ENCODE measurements around the gene CRX. TPM values are rescaled to one million over a fixed set of nuclear protein-coding genes. Genes with fewer than 3 reads are reported as not detected.
"Not testable (repeated sequence)": the region's sequence is repeated elsewhere in the genome, so short reads cannot be mapped to it uniquely, and the experiment has no call there.

Gene CRX
- total RNA-seq, 1 experiment from 2014 or later = 0.13 TPM

GRCh38 chr19:47813995-47814328, 7.8 kb upstream of the CRX start:
- no peak overlapping the region for H2BK15ac ChIP-seq (ENCODE audit: low read depth, low read length)
- no peak overlapping the region for H3K27ac ChIP-seq (ENCODE audit: insufficient read length, low read depth, low read length)
- H2BK12ac ChIP-seq (ENCODE audit: insufficient read length, low read depth, low read length) = no peak overlapping the region
- no peak overlapping the region for H2AFZ ChIP-seq (ENCODE audit: low read length)
- H2BK5ac ChIP-seq (ENCODE audit: insufficient read length, low read length) = no peak overlapping the region
- no peaks in the 10 kb centered on the region for H3K4me1 ChIP-seq (ENCODE audit: insufficient read depth, low read length)
- H3K27me3 Mint-ChIP-seq (ENCODE audit: low read depth) = peaks cover 3% of the 10 kb centered on the region; the same call in 1 of the 2 replicates
- no peaks in the 10 kb centered on the region for H3K27me3 ChIP-seq (ENCODE audit: insufficient read depth, low read length)
- no peak overlapping the region for H3K27ac Mint-ChIP-seq
- no peak for DNase-seq
- H3K79me2 ChIP-seq (ENCODE audit: insufficient read depth, low read length) = no peaks in the 10 kb centered on the region
- H3K23me2 ChIP-seq (ENCODE audit: insufficient read length, low read depth, low read length, poor library complexity, severe bottlenecking) = no peaks in the 10 kb centered on the region
- H3K18ac ChIP-seq (ENCODE audit: insufficient read length, low read depth, low read length) = no peak overlapping the region
- H3K4ac ChIP-seq (ENCODE audit: low read depth, low read length) = no peak overlapping the region
- no peak overlapping the region for H3K23ac ChIP-seq (ENCODE audit: insufficient read length, low read depth, low read length)
- WGBS (ENCODE audit: extremely low coverage, insufficient read length, low lambda C conversion rate) = no CpG with 5 or more reads among the region's 7 CpGs
- H2AK5ac ChIP-seq (ENCODE audit: insufficient read length, low read length) = no peak overlapping the region
- H4K91ac ChIP-seq (ENCODE audit: insufficient read length, low read depth, low read length) = no peak overlapping the region
- no peak overlapping the region for H4K5ac ChIP-seq (ENCODE audit: insufficient read length, low read depth, low read length)
- peaks cover 3 to 11% of the 10 kb centered on the region in 2 experiments; a peak in 3 of 4 replicates for H3K4me1 Mint-ChIP-seq
- peaks cover 3% of the 10 kb centered on the region in 2 experiments; a peak in 3 of 5 replicates for H3K9me3 Mint-ChIP-seq
- H3K4me3 Mint-ChIP-seq = no peak overlapping the region
- H3K4me2 ChIP-seq (ENCODE audit: insufficient read depth, insufficient read length, low read length) = no peak overlapping the region
- H4K20me1 ChIP-seq (ENCODE audit: control insufficient read depth, insufficient read depth, insufficient read length) = no peaks in the 10 kb centered on the region
- TF ChIP-seq, protein P1, sequence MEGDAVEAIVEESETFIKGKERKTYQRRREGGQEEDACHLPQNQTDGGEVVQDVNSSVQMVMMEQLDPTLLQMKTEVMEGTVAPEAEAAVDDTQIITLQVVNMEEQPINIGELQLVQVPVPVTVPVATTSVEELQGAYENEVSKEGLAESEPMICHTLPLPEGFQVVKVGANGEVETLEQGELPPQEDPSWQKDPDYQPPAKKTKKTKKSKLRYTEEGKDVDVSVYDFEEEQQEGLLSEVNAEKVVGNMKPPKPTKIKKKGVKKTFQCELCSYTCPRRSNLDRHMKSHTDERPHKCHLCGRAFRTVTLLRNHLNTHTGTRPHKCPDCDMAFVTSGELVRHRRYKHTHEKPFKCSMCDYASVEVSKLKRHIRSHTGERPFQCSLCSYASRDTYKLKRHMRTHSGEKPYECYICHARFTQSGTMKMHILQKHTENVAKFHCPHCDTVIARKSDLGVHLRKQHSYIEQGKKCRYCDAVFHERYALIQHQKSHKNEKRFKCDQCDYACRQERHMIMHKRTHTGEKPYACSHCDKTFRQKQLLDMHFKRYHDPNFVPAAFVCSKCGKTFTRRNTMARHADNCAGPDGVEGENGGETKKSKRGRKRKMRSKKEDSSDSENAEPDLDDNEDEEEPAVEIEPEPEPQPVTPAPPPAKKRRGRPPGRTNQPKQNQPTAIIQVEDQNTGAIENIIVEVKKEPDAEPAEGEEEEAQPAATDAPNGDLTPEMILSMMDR (conservative IDR thresholded peaks at IDR 0.05) = no peak
- H3K14ac ChIP-seq (ENCODE audit: insufficient read depth, low read length) = no peak overlapping the region
- no peak overlapping the region for H2BK120ac ChIP-seq (ENCODE audit: low read depth, low read length, poor library complexity, severe bottlenecking)
- H3K56ac ChIP-seq (ENCODE audit: insufficient read length, low read depth, low read length) = no peak overlapping the region
- H3K79me1 ChIP-seq (ENCODE audit: insufficient read depth, low read depth, low read length, poor library complexity, severe bottlenecking) = no peaks in the 10 kb centered on the region
- H3K9me3 ChIP-seq (ENCODE audit: control insufficient read depth, low read depth, low read length) = no peaks in the 10 kb centered on the region
- no peak overlapping the region for H3T11ph ChIP-seq (ENCODE audit: low read length)
- H4K8ac ChIP-seq (replicated peaks; ENCODE audit: insufficient read length, low read depth, low read length) = no peak overlapping the region
- H3K9ac ChIP-seq (ENCODE audit: extremely low read depth, insufficient read length, low read length) = no peak overlapping the region
- H3K36me3 Mint-ChIP-seq (ENCODE audit: insufficient read depth in 1 of 3, low read depth in 3 of 3) = 0 out of 7 replicates have a peak, but pooled peaks cover 0 to 2% (median 0%) of the 10 kb centered on the region in 3 experiments
- no peak overlapping the region for H2BK20ac ChIP-seq (ENCODE audit: low read depth, low read length, poor library complexity, severe bottlenecking)

DNA sequence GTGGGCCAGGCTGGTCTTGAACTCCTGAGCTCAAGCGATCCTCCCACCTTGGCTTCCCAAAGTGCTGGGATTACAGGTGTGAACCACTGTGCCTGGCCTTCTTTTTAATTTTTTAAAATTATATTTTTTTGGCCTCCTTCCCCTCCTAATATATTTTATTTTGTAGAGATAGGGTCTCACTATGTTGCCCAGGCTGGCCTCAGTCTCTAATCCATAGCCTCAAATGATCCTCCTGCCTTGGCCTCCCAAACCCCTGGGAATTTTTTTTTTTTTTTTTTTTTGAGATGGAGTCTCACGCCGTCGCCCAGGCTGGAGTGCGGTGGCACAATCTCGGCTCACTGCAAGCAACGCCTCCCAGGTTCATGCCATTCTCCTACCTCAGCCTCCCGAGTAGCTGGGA, 5.5 kb upstream of the CRX start:
- not testable (repeated sequence) for H3K27ac ChIP-seq (ENCODE audit: insufficient read length, low read depth, low read length); H3K27ac Mint-ChIP-seq; H3K56ac ChIP-seq (ENCODE audit: insufficient read length, low read depth, low read length); H3K4me3 Mint-ChIP-seq; H2BK15ac ChIP-seq (ENCODE audit: low read depth, low read length); H3K4me1 ChIP-seq (ENCODE audit: insufficient read depth, low read length); H3K27me3 ChIP-seq (ENCODE audit: insufficient read depth, low read length); H3K27me3 Mint-ChIP-seq (ENCODE audit: low read depth); H3K23me2 ChIP-seq (ENCODE audit: insufficient read length, low read depth, low read length, poor library complexity, severe bottlenecking); H3K9me3 Mint-ChIP-seq; H4K8ac ChIP-seq (replicated peaks; ENCODE audit: insufficient read length, low read depth, low read length); H3K79me2 ChIP-seq (ENCODE audit: insufficient read depth, low read length); H3K4me2 ChIP-seq (ENCODE audit: insufficient read depth, insufficient read length, low read length); H4K20me1 ChIP-seq (ENCODE audit: control insufficient read depth, insufficient read depth, insufficient read length); H3K9me3 ChIP-seq (ENCODE audit: control insufficient read depth, low read depth, low read length); H3K79me1 ChIP-seq (ENCODE audit: insufficient read depth, low read depth, low read length, poor library complexity, severe bottlenecking); H3T11ph ChIP-seq (ENCODE audit: low read length); H2AFZ ChIP-seq (ENCODE audit: low read length); H3K23ac ChIP-seq (ENCODE audit: insufficient read length, low read depth, low read length); H3K4ac ChIP-seq (ENCODE audit: low read depth, low read length); H3K18ac ChIP-seq (ENCODE audit: insufficient read length, low read depth, low read length); H2BK120ac ChIP-seq (ENCODE audit: low read depth, low read length, poor library complexity, severe bottlenecking); H2BK20ac ChIP-seq (ENCODE audit: low read depth, low read length, poor library complexity, severe bottlenecking); DNase-seq; H3K14ac ChIP-seq (ENCODE audit: insufficient read depth, low read length); H3K9ac ChIP-seq (ENCODE audit: extremely low read depth, insufficient read length, low read length); H4K91ac ChIP-seq (ENCODE audit: insufficient read length, low read depth, low read length); H3K36me3 Mint-ChIP-seq (ENCODE audit: insufficient read depth in 1 of 3, low read depth in 3 of 3); H4K5ac ChIP-seq (ENCODE audit: insufficient read length, low read depth, low read length); H2BK12ac ChIP-seq (ENCODE audit: insufficient read length, low read depth, low read length); H2AK5ac ChIP-seq (ENCODE audit: insufficient read length, low read length); H2BK5ac ChIP-seq (ENCODE audit: insufficient read length, low read length)
- WGBS (ENCODE audit: extremely low coverage, insufficient read length, low lambda C conversion rate) = no CpG with 5 or more reads among the region's 8 CpGs
- peaks cover 26 to 32% of the 10 kb centered on the region in 2 experiments for H3K4me1 Mint-ChIP-seq
